OCI-LY7 (cell line): ENCODE measurements around the gene MAPK8IP3. TPM values are rescaled to one million over a fixed set of nuclear protein-coding genes. Genes with fewer than 3 reads are reported as not detected.

ENCODE experiments used
- BruUV-seq: library from RNA; stranded (reverse); fragments of 400-500 nt; replicated peaks from 2 replicates; lab custom pipeline; 2021; lab: Mats Ljungman, UMichigan
- CTCF ChIA-PET: fragments of 300-600 bp; sonication (Branson Sonifier 250); formaldehyde crosslinking; loops from one replicate; lab custom pipeline; 2022; ENCODE audit warnings: antibody characterized with exemption; ENCODE audit not compliant: unreplicated experiment; lab: Charles Lee
- POLR2A ChIA-PET: fragments of 300-600 bp; sonication (Branson Sonifier 250); formaldehyde crosslinking; loops from one replicate; lab custom pipeline; 2022; ENCODE audit warnings: antibody characterized with exemption; lab: Charles Lee
- DNase-seq: peaks from one replicate; pipeline ENCODE4 v3.0.0-alpha.2; 2015; ENCODE audit warnings: low spot score
- H2AFZ ChIP-seq: fragments of 200-600 bp; sonication (generic), shearing (Covaris generic); 2 replicates; pipeline ENCODE4 v1.6.1; 2014; ENCODE audit warnings: mild to moderate bottlenecking, antibody characterized with exemption, low read length, moderate library complexity
- H3K27ac ChIP-seq: fragments of 200-600 bp; sonication (generic); 2 replicates; pipeline ENCODE4 v1.5.1; 2014; ENCODE audit warnings: mixed run types, low read depth, mild to moderate bottlenecking, moderate library complexity, low read length, inconsistent platforms; ENCODE audit not compliant: poor library complexity, severe bottlenecking
- H3K36me3 ChIP-seq: fragments of 200-600 bp; sonication (generic); 2 replicates; pipeline ENCODE4 v1.6.1; 2014; ENCODE audit warnings: mild to moderate bottlenecking, antibody characterized with exemption, low read length, moderate library complexity, mixed read lengths; ENCODE audit not compliant: insufficient read depth
- H3K4me1 ChIP-seq: fragments of 200-600 bp; sonication (generic); 2 replicates; pipeline ENCODE4 v1.5.1; 2014; ENCODE audit warnings: mild to moderate bottlenecking, low read length; ENCODE audit not compliant: insufficient read depth, poor library complexity, severe bottlenecking
- H3K4me2 ChIP-seq: fragments of 200-600 bp; sonication (generic); 2 replicates; pipeline ENCODE4 v1.6.1; 2014; ENCODE audit warnings: mild to moderate bottlenecking, low read length
- H3K4me3 ChIP-seq: fragments of 200-600 bp; sonication (generic); 2 replicates; pipeline ENCODE4 v1.5.1; 2014; ENCODE audit warnings: mild to moderate bottlenecking, low read depth, low read length; ENCODE audit not compliant: poor library complexity, severe bottlenecking
- H3K79me2 ChIP-seq: fragments of 200-600 bp; sonication (generic); 2 replicates; pipeline ENCODE4 v1.6.1; 2016; ENCODE audit warnings: low read depth, mild to moderate bottlenecking, low read length, moderate library complexity, mixed read lengths; ENCODE audit not compliant: insufficient read depth
- H3K9me2 ChIP-seq: fragments of 200-600 bp; sonication (generic); 2 replicates; pipeline ENCODE4 v1.6.1; 2016; ENCODE audit warnings: mild to moderate bottlenecking, low read length, mixed read lengths; ENCODE audit not compliant: insufficient read depth
- H3K9me3 ChIP-seq: fragments of 200-600 bp; sonication (generic); 2 replicates; pipeline ENCODE4 v1.6.1; 2014; ENCODE audit warnings: mild to moderate bottlenecking, mixed run types, low read length, mixed read lengths
- H4K20me1 ChIP-seq: fragments of 200-600 bp; sonication (generic); 2 replicates; pipeline ENCODE4 v1.6.1; 2014; ENCODE audit warnings: mild to moderate bottlenecking, antibody characterized with exemption, low read length, moderate library complexity, mixed read lengths; ENCODE audit not compliant: insufficient read depth
- CTCF ChIP-seq: fragments of 200-600 bp; sonication (generic); conservative IDR thresholded peaks from 2 replicates; pipeline ENCODE4 v1.5.1; 2014; ENCODE audit warnings: mild to moderate bottlenecking, antibody characterized with exemption, low read length, moderate library complexity, mixed read lengths
- EZH2phosphoT487 ChIP-seq: fragments of 200-600 bp; sonication (generic); IDR thresholded peaks from 2 replicates; pipeline ENCODE4 v1.6.1; 2018; ENCODE audit warnings: low read depth, borderline replicate concordance, mild to moderate bottlenecking, mixed run types, antibody characterized with exemption, low read length, moderate library complexity, mixed read lengths
- intact Hi-C: fragments of 100-400 bp; cut with micrococcal nuclease; formaldehyde crosslinking; loops from one replicate; pipeline ENCODE4 v1.10.0; 2022; ENCODE audit not compliant: unreplicated experiment
- total RNA-seq, 2 experiments: library from RNA; depleted of rRNA in 1 of 2; stranded (reverse); fragments of >200 nt in 1 of 2; shearing (Covaris generic) in 1 of 2; gene quantifications; 2 replicates each; pipeline ENCODE4 v1.2.3, GENCODE V29; 2014 to 2022

The MAPK8IP3 gene
- total RNA-seq, 2 experiments from 2014 or later = 114 to 130 TPM

- peak; percentile 77 for DNase-seq
- no TSS peak for BruUV-seq
- no peaks in the 10 kb centered on the region for H4K20me1 ChIP-seq
- H3K4me2 ChIP-seq = peak within 1 kb of the TSS; percentile 100
- no peaks in the 10 kb centered on the region for H3K9me3 ChIP-seq
- CTCF ChIA-PET = no interaction called here
- H3K9me2 ChIP-seq = no peaks in the 10 kb centered on the region
- POLR2A ChIA-PET = interaction anchor here (0.6 to 1.9 kb wide), 2 partner anchors 11 to 55 kb away, joined by 3 to 9 read pairs; partner anchors contain the start of genes NUBP2 and SPSB3
- TF ChIP-seq EZH2phosphoT487 = no peak
- no peak for TF ChIP-seq CTCF
- peaks cover 66% of the 10 kb centered on the region for H3K36me3 ChIP-seq
- peaks cover 23% of the 10 kb centered on the region for H3K4me1 ChIP-seq
- H2AFZ ChIP-seq = peak within 1 kb of the TSS; percentile 40; the same call in 1 of the 2 replicates
- peak within 1 kb of the TSS; percentile 89 for H3K27ac ChIP-seq
- peak within 1 kb of the TSS; percentile 98 for H3K4me3 ChIP-seq
- peaks cover 26% of the 10 kb centered on the region; the same call in 1 of the 2 replicates for H3K79me2 ChIP-seq
- intact Hi-C loops = loop anchor here (5.0 kb wide), 1 partner anchor 159 kb away; the partner anchor contains the start of genes CRAMP1 and IFT140
These were observed 65.3 kb downstream of the MAPK8IP3 start, which contains the start of gene NME3 for GRCh38 chr16:1771188-1771863. Gene NME3, minus strand, starts transcription at chr16:1771543. Its CDS starts 9 bp downstream, at chr16:1771534.

GRCh38 chr16:1771864-1772361 lies 65.9 kb downstream of the MAPK8IP3 start:
- POLR2A ChIA-PET = interaction anchor here (0.6 to 1.9 kb wide), 2 partner anchors 11 to 56 kb away, joined by 3 to 9 read pairs; partner anchors contain the start of genes NUBP2 and SPSB3
- no peaks in the 10 kb centered on the region for H3K9me3 ChIP-seq
- H3K79me2 ChIP-seq = peaks cover 26% of the 10 kb centered on the region; the same call in 1 of the 2 replicates
- peak; percentile 55 for DNase-seq
- TSS peak; percentile 99 for BruUV-seq
- H3K4me1 ChIP-seq = peaks cover 23% of the 10 kb centered on the region
- no peak for TF ChIP-seq CTCF
- TF ChIP-seq EZH2phosphoT487 = no peak
- no peaks in the 10 kb centered on the region for H4K20me1 ChIP-seq
- intact Hi-C loops = loop anchor here (2.0 to 5.0 kb wide), 2 partner anchors 65 to 160 kb away; partner anchors contain the start of genes CRAMP1, IFT140 and MAPK8IP3
- H3K4me2 ChIP-seq = peak overlapping the region; percentile 100
- CTCF ChIA-PET = no interaction called here
- H3K4me3 ChIP-seq = peak overlapping the region; percentile 98
- peak overlapping the region; percentile 40; the same call in 1 of the 2 replicates for H2AFZ ChIP-seq
- H3K9me2 ChIP-seq = no peaks in the 10 kb centered on the region
- peaks cover 67% of the 10 kb centered on the region for H3K36me3 ChIP-seq
- peak overlapping the region; percentile 89 for H3K27ac ChIP-seq
